GM23248 (cell line): ENCODE data around the gene B4GALT3. TPM values are rescaled to one million over a fixed set of nuclear protein-coding genes. Genes with fewer than 3 reads are reported as not detected.

Experiments used
- DNase-seq: peaks from one replicate; pipeline ENCODE4 v3.0.0-alpha.2; 2015
- H2AFZ ChIP-seq: fragments of 200-600 bp; sonication (generic); 2 replicates; pipeline ENCODE4 v1.6.1; 2016; ENCODE audit warnings: antibody characterized with exemption
- H3F3A ChIP-seq: fragments of 200-600 bp; sonication (generic); 2 replicates; pipeline ENCODE4 v1.6.1; 2016; ENCODE audit warnings: mild to moderate bottlenecking, antibody characterized with exemption, mixed run types; ENCODE audit not compliant: insufficient read depth
- H3K27ac ChIP-seq: fragments of 200-600 bp; sonication (generic); 2 replicates; pipeline ENCODE4 v1.5.1; 2016; ENCODE audit warnings: mild to moderate bottlenecking
- H3K27me3 ChIP-seq: fragments of 200-600 bp; sonication (generic); replicated peaks from 2 replicates; pipeline ENCODE4 v1.6.1; 2016; ENCODE audit warnings: mild to moderate bottlenecking; ENCODE audit not compliant: insufficient read depth
- H3K36me3 ChIP-seq: fragments of 200-600 bp; sonication (generic); 2 replicates; pipeline ENCODE4 v1.6.1; 2016; ENCODE audit warnings: low read depth, mild to moderate bottlenecking
- H3K4me1 ChIP-seq: fragments of 200-600 bp; sonication (generic); 2 replicates; pipeline ENCODE4 v1.6.1; 2016; ENCODE audit warnings: mild to moderate bottlenecking; ENCODE audit not compliant: insufficient read depth
- H3K4me2 ChIP-seq: fragments of 200-600 bp; sonication (generic); one replicate; pipeline ENCODE4 v1.6.1; 2016; ENCODE audit warnings: mild to moderate bottlenecking; ENCODE audit not compliant: unreplicated experiment
- H3K4me3 ChIP-seq: fragments of 200-600 bp; sonication (generic); 2 replicates; pipeline ENCODE4 v1.5.1; 2016; ENCODE audit warnings: mild to moderate bottlenecking
- H3K79me2 ChIP-seq: fragments of 200-600 bp; sonication (generic); 2 replicates; pipeline ENCODE4 v1.6.1; 2016; ENCODE audit warnings: mild to moderate bottlenecking; ENCODE audit not compliant: insufficient read depth
- H3K9ac ChIP-seq: fragments of 200-600 bp; sonication (generic); 2 replicates; pipeline ENCODE4 v1.6.1; 2016; ENCODE audit warnings: mild to moderate bottlenecking
- H3K9me2 ChIP-seq: fragments of 200-600 bp; sonication (generic); 2 replicates; pipeline ENCODE4 v1.6.1; 2016; ENCODE audit warnings: mixed run types, mild to moderate bottlenecking, moderate library complexity; ENCODE audit not compliant: insufficient read depth
- H3K9me3 ChIP-seq: fragments of 200-600 bp; sonication (generic); one replicate; pipeline ENCODE4 v1.6.1; 2017; ENCODE audit warnings: low read depth
- H4K20me1 ChIP-seq: fragments of 200-600 bp; sonication (generic); 2 replicates; pipeline ENCODE4 v1.6.0; 2016; ENCODE audit not compliant: insufficient read depth
- EZH2 ChIP-seq: fragments of 200-600 bp; sonication (generic); IDR thresholded peaks from 2 replicates; pipeline ENCODE4 v1.6.1; 2018; ENCODE audit warnings: antibody characterized with exemption, mild to moderate bottlenecking; ENCODE audit not compliant: insufficient read depth, poor library complexity, severe bottlenecking
- EZH2phosphoT487 ChIP-seq: fragments of 200-600 bp; sonication (generic); IDR thresholded peaks from 2 replicates; pipeline ENCODE4 v1.6.1; 2018; ENCODE audit warnings: antibody characterized with exemption, moderate library complexity, mild to moderate bottlenecking, low read depth; ENCODE audit not compliant: insufficient read depth
- WGBS, 2 experiments: methylation state at CpG; one replicate each; pipeline ENCODE4 v1.1.6; 2015 to 2017; ENCODE audit warnings: low lambda C conversion rate in 2 of 2, low coverage in 1 of 2; ENCODE audit errors: missing lambda C conversion rate in 2 of 2; 5-methylcytosine and 5-hydroxymethylcytosine counted together
- in situ Hi-C: fragments of 300-500 bp; cut with MboI; formaldehyde crosslinking; loops from 2 replicates; pipeline ENCODE4 v1.15.0; 2020
- microRNA-seq: library from miRNA; unstranded; fragments of <30 nt; microRNA quantifications from one replicate; pipeline ENCODE4, GENCODE V29; 2016; ENCODE audit warnings: borderline number of aligned reads
- polyA plus RNA-seq: library from polyadenylated mRNA; unstranded; fragments of >200 nt; fragmentation: Nextera tagmentation; extraction: Ambion mirVana; gene quantifications from 2 replicates; pipeline ENCODE4 v1.2.1, GENCODE V29; 2016
- small RNA-seq: library from RNA; depleted of rRNA; stranded (forward); fragments of <200 nt; gene quantifications from one replicate; pipeline ENCODE3, GENCODE V24; 2014; ENCODE audit warnings: low read depth, low replicate concordance
- total RNA-seq: library from RNA; depleted of rRNA; stranded (reverse); fragments of >200 nt; shearing (Covaris generic); gene quantifications from 2 replicates; pipeline ENCODE4 v1.2.3, GENCODE V29; 2014; rRNA removed

The B4GALT3 gene
- total and polyA plus RNA-seq, 2 experiments from 2014 or later, result 31.3 to 34.5 TPM

GRCh38 chr1:161128591-161129420 lies 48.5 kb downstream of the B4GALT3 start:
- Histone ChIP-seq H3K79me2 (peaks cover 92% of the 10 kb centered on the region), H3K4me3 (no peak overlapping the region), H3K27ac (no peak overlapping the region), H3K27me3 (no peaks in the 10 kb centered on the region), H3F3A (peaks cover 13% of the 10 kb centered on the region), H3K4me1 (peaks cover 13% of the 10 kb centered on the region), H3K9ac (no peak overlapping the region), H3K36me3 (peaks cover 28% of the 10 kb centered on the region), H3K9me3 (no peaks in the 10 kb centered on the region), H2AFZ (no peak overlapping the region), H3K9me2 (no peaks in the 10 kb centered on the region), H4K20me1 (no peaks in the 10 kb centered on the region), H3K4me2 (no peak overlapping the region)
- no peak for DNase-seq
- TF ChIP-seq EZH2 (no peak), EZH2phosphoT487 (no peak)
- 95 to 98% methylated on average over 4 of the region's 4 CpGs for WGBS, 2 experiments
- in situ Hi-C loops, result no loop called here

GRCh38 chr1:161127649-161128048 lies 49.7 kb downstream of the B4GALT3 start:
- in situ Hi-C loops, result no loop called here
- Histone ChIP-seq H3K36me3 (peaks cover 32% of the 10 kb centered on the region), H3F3A (peaks cover 8% of the 10 kb centered on the region), H3K4me1 (peaks cover 10% of the 10 kb centered on the region), H3K9me2 (no peaks in the 10 kb centered on the region), H3K9me3 (no peaks in the 10 kb centered on the region), H3K27me3 (no peaks in the 10 kb centered on the region), H3K4me3 (no peak overlapping the region), H3K4me2 (no peak overlapping the region), H2AFZ (no peak overlapping the region), H3K79me2 (peaks cover 87% of the 10 kb centered on the region), H3K27ac (no peak overlapping the region), H4K20me1 (no peaks in the 10 kb centered on the region), H3K9ac (no peak overlapping the region)
- TF ChIP-seq EZH2 (no peak), EZH2phosphoT487 (no peak)
- 98 to 100% methylated on average over 2 of the region's 2 CpGs for whole genome bisulfite sequencing, 2 experiments
- DNase-seq, result no peak

- TF ChIP-seq EZH2phosphoT487, result no peak
- no peak for TF ChIP-seq EZH2
- Histone ChIP-seq H3K4me3 (no peak overlapping the region), H3K27ac (no peak overlapping the region), H3K4me1 (peaks cover 15% of the 10 kb centered on the region), H3F3A (peaks cover 43% of the 10 kb centered on the region), H3K9me3 (no peaks in the 10 kb centered on the region), H3K4me2 (no peak overlapping the region), H3K79me2 (peaks cover 83% of the 10 kb centered on the region), H3K27me3 (no peaks in the 10 kb centered on the region), H2AFZ (no peak overlapping the region), H4K20me1 (no peaks in the 10 kb centered on the region), H3K36me3 (peaks cover 42% of the 10 kb centered on the region), H3K9ac (no peak overlapping the region), H3K9me2 (no peaks in the 10 kb centered on the region)
- WGBS, 2 experiments, result 71 to 79% methylated on average over 6 of the region's 6 CpGs
- in situ Hi-C loops, result no loop called here
- no peak for DNase-seq
Observed at GRCh38 chr1:161122967-161123366, 54.3 kb downstream of the B4GALT3 start.

- Histone ChIP-seq H3K9me3 (no peaks in the 10 kb centered on the region), H3K27ac (no peak overlapping the region), H3K4me3 (no peak overlapping the region), H3K4me1 (peaks cover 19% of the 10 kb centered on the region), H3K9me2 (no peaks in the 10 kb centered on the region), H3K36me3 (peaks cover 32% of the 10 kb centered on the region; the same call in 1 of the 2 replicates), H2AFZ (no peak overlapping the region), H3F3A (peaks cover 43% of the 10 kb centered on the region), H3K27me3 (no peaks in the 10 kb centered on the region), H3K4me2 (no peak overlapping the region), H4K20me1 (no peaks in the 10 kb centered on the region), H3K79me2 (peaks cover 81% of the 10 kb centered on the region), H3K9ac (no peak overlapping the region)
- 81 to 94% methylated on average over 4 of the region's 4 CpGs for WGBS, 2 experiments
- TF ChIP-seq EZH2phosphoT487 (no peak), EZH2 (no peak)
- DNase-seq, result no peak
- in situ Hi-C loops, result no loop called here
Observed at GRCh38 chr1:161121834-161122233, 55.5 kb downstream of the B4GALT3 start.

Small RNAs within 50 kb of the gene (microRNA-seq; reads per million reads assigned to microRNA genes)
- gene MIR5187, result not detected

Small RNAs within 50 kb of the gene (small RNA-seq; reads per million reads assigned to genes)
- not detected for gene RF01225

Other genes with a start within 250 kb of the B4GALT3 start
- not detected in 2 replicates for gene ITLN2, start 222.7 kb downstream of the B4GALT3 start, total RNA-seq
- gene ITLN2, start 222.7 kb downstream of the B4GALT3 start, polyA plus RNA-seq, result not detected in 2 replicates
- 0.76 and 1.5 TPM in 2 replicates for gene F11R, start 156.4 kb downstream of the B4GALT3 start, total RNA-seq
- 0.52 and 0.53 TPM in 2 replicates for gene F11R, start 156.4 kb downstream of the B4GALT3 start, polyA plus RNA-seq
- not detected in 2 replicates for gene TSTD1, start 138.5 kb downstream of the B4GALT3 start, total RNA-seq
- gene TSTD1, start 138.5 kb downstream of the B4GALT3 start, polyA plus RNA-seq, result not detected in 2 replicates
- 53.2 and 68.4 TPM in 2 replicates for gene USF1, start 131.5 kb downstream of the B4GALT3 start, total RNA-seq
- gene USF1, start 131.5 kb downstream of the B4GALT3 start, polyA plus RNA-seq, result 12.2 and 17.1 TPM in 2 replicates
- not detected in 2 replicates for gene ARHGAP30, start 107.6 kb downstream of the B4GALT3 start, total RNA-seq
- 0.21 and 0.29 TPM in 2 replicates for gene ARHGAP30, start 107.6 kb downstream of the B4GALT3 start, polyA plus RNA-seq
- gene NECTIN4, start 87.9 kb downstream of the B4GALT3 start, total RNA-seq, result 0.54 TPM in 1 of 2 replicates, not detected in the other
- 0.40 and 0.54 TPM in 2 replicates for gene NECTIN4, start 87.9 kb downstream of the B4GALT3 start, polyA plus RNA-seq
- 3.7 and 5.6 TPM in 2 replicates for gene KLHDC9, start 79.1 kb downstream of the B4GALT3 start, total RNA-seq
- gene KLHDC9, start 79.1 kb downstream of the B4GALT3 start, polyA plus RNA-seq, result 3.2 and 3.3 TPM in 2 replicates
- gene PFDN2, start 59.5 kb downstream of the B4GALT3 start, total RNA-seq, result 32.4 and 35.9 TPM in 2 replicates
- 121 and 125 TPM in 2 replicates for gene PFDN2, start 59.5 kb downstream of the B4GALT3 start, polyA plus RNA-seq
- gene NIT1, start 59.4 kb downstream of the B4GALT3 start, total RNA-seq, result 16.6 and 24.3 TPM in 2 replicates
- gene NIT1, start 59.4 kb downstream of the B4GALT3 start, polyA plus RNA-seq, result 30.4 and 30.9 TPM in 2 replicates
- 30.4 and 36.7 TPM in 2 replicates for gene DEDD, start 44.8 kb downstream of the B4GALT3 start, total RNA-seq
- 37.8 and 38.4 TPM in 2 replicates for gene DEDD, start 44.8 kb downstream of the B4GALT3 start, polyA plus RNA-seq
- gene UFC1, start 23.5 kb downstream of the B4GALT3 start, total RNA-seq, result 42.6 and 86.2 TPM in 2 replicates
- 89.5 and 89.6 TPM in 2 replicates for gene UFC1, start 23.5 kb downstream of the B4GALT3 start, polyA plus RNA-seq
- gene USP21, start 18.0 kb downstream of the B4GALT3 start, total RNA-seq, result 6.3 and 10.5 TPM in 2 replicates
- 16.0 and 16.5 TPM in 2 replicates for gene USP21, start 18.0 kb downstream of the B4GALT3 start, polyA plus RNA-seq
- 18.8 and 36.2 TPM in 2 replicates for gene PPOX, start 11.1 kb downstream of the B4GALT3 start, total RNA-seq
- 21.5 and 25.9 TPM in 2 replicates for gene PPOX, start 11.1 kb downstream of the B4GALT3 start, polyA plus RNA-seq
- 5.9 and 9.8 TPM in 2 replicates for gene ADAMTS4, start 21.5 kb upstream of the B4GALT3 start, total RNA-seq
- gene ADAMTS4, start 21.5 kb upstream of the B4GALT3 start, polyA plus RNA-seq, result 5.3 and 7.2 TPM in 2 replicates
- 104 and 125 TPM in 2 replicates for gene NDUFS2, start 24.9 kb upstream of the B4GALT3 start, total RNA-seq
- gene NDUFS2, start 24.9 kb upstream of the B4GALT3 start, polyA plus RNA-seq, result 135 and 141 TPM in 2 replicates
- gene FCER1G, start 37.8 kb upstream of the B4GALT3 start, total RNA-seq, result not detected in 2 replicates
- gene FCER1G, start 37.8 kb upstream of the B4GALT3 start, polyA plus RNA-seq, result 0.49 TPM in 1 of 2 replicates, not detected in the other
- not detected in 2 replicates for gene APOA2, start 46.1 kb upstream of the B4GALT3 start, total RNA-seq
- gene APOA2, start 46.1 kb upstream of the B4GALT3 start, polyA plus RNA-seq, result not detected in 2 replicates
- gene TOMM40L, start 48.6 kb upstream of the B4GALT3 start, total RNA-seq, result 6.5 and 19.1 TPM in 2 replicates
- gene TOMM40L, start 48.6 kb upstream of the B4GALT3 start, polyA plus RNA-seq, result 5.7 and 5.8 TPM in 2 replicates
- gene NR1I3, start 60.7 kb upstream of the B4GALT3 start, total RNA-seq, result not detected in 2 replicates
- 0.70 TPM in 1 of 2 replicates, not detected in the other for gene NR1I3, start 60.7 kb upstream of the B4GALT3 start, polyA plus RNA-seq
- not detected in 2 replicates for gene PCP4L1, start 81.2 kb upstream of the B4GALT3 start, total RNA-seq
- gene PCP4L1, start 81.2 kb upstream of the B4GALT3 start, polyA plus RNA-seq, result not detected in 2 replicates
- gene MPZ, start 132.5 kb upstream of the B4GALT3 start, total RNA-seq, result 0.11 TPM in 1 of 2 replicates, not detected in the other
- gene MPZ, start 132.5 kb upstream of the B4GALT3 start, polyA plus RNA-seq, result not detected in 2 replicates
- gene SDHC, start 136.9 kb upstream of the B4GALT3 start, total RNA-seq, result 17.4 and 39.2 TPM in 2 replicates
- 175 and 211 TPM in 2 replicates for gene SDHC, start 136.9 kb upstream of the B4GALT3 start, polyA plus RNA-seq
- gene CFAP126, start 190.4 kb upstream of the B4GALT3 start, total RNA-seq, result not detected in 2 replicates
- not detected in 2 replicates for gene CFAP126, start 190.4 kb upstream of the B4GALT3 start, polyA plus RNA-seq